HG02678 (cell line): ENCODE measurements around the gene PARK7.
"Not testable (repeated sequence)": the region's sequence is repeated elsewhere in the genome, so short reads cannot be mapped to it uniquely, and the experiment has no call there.

Experiments used
- ATAC-seq: cut with Tn5 transposase; IDR thresholded peaks from one replicate; pipeline ENCODE4 v1.9.1; 2021; ENCODE audit warnings: mild to moderate bottlenecking, moderate library complexity; ENCODE audit not compliant: unreplicated experiment

The PARK7 gene

DNA sequence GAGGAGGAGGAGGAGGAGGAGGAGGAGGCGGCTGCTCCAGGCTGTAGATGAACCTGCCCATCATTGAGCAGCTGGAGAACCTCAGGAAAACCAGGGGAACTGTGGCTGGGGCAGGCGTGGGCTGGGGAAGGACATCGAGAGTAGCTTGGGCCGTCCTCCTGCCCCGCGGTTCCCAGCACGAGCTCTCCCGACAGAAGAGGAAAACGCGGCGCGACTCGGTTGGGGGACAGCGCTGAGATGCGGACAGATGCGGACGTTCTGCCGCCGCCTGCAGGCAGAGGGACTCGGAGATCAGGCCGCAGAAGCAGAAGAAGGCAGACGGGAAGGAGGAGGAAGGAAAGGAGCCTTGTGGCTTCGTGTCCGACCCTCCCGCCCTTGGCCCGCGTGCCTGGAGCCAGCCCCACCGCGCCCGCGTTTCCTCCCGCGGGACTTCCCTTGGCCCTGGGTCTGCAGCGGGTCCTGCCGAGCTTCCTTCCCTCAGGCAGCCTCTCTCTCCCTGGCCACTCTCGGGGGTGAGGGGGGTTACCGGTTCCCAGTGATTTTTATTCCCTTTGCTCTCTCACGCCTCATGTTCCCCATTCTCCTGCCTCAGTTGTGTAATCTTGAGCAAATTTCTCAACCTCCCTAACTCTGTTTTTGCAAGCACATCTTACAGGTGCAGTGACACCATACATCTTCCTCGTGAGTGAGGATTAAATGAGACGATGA lies 19.1 kb upstream of the PARK7 start:
- no peak for ATAC-seq

DNA sequence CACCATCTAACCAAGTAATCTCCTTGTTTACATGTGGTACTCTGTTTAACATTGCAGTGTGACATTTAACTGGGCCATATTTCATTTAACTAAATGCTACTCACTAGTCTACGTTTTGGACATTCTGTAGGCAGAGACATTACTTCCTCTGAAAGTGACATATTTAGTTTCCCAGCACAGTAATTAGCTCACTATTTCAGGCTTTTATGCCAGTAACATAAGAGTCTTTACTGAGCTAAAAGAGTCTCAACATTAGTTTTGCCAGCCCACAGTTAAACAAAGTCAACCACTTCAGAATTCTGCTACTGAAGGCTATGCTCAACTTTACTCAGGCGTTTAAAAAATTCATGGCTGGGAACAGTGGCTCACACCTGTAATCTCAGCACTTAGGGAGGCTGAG lies 18.3 kb upstream of the PARK7 start:
- ATAC-seq, result no peak

DNA sequence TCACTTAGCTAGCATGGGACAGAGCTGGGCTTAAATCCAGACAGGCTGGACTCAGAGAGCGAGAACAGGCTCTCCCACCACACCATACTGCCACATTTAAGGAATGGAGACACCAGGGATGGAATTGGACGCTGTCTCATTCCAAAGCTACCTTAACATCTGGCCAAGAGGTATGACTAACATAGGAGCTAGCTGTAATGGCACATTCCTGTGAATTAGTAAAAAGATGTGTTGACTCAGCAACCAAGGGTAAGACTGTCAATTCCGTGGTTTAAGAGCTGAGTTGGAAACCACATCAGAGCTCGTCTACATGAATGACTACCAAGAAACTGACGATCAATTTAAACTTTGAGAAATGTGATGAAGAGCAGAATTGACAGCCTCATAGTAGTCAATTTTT lies 12.6 kb upstream of the PARK7 start:
- no peak for ATAC-seq

DNA sequence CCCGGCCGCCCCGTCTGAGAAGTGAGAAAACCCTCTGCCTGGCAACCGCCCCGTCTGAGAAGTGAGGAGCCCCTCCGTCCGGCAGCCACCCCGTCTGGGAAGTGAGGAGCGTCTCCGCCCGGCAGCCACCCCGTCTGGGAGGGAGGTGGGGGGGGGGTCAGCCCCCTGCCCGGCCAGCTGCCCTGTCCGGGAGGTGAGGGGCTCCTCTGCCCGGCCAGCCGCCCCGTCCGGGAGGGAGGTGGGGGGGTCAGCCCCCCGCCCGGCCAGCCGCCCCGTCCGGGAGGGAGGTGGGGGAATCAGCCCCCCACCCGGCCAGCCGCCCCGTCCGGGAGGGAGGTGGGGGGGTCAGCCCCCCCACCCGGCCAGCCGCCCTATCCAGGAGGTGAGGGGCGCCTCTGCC lies 8.7 kb upstream of the PARK7 start:
- not testable (repeated sequence) for ATAC-seq

DNA sequence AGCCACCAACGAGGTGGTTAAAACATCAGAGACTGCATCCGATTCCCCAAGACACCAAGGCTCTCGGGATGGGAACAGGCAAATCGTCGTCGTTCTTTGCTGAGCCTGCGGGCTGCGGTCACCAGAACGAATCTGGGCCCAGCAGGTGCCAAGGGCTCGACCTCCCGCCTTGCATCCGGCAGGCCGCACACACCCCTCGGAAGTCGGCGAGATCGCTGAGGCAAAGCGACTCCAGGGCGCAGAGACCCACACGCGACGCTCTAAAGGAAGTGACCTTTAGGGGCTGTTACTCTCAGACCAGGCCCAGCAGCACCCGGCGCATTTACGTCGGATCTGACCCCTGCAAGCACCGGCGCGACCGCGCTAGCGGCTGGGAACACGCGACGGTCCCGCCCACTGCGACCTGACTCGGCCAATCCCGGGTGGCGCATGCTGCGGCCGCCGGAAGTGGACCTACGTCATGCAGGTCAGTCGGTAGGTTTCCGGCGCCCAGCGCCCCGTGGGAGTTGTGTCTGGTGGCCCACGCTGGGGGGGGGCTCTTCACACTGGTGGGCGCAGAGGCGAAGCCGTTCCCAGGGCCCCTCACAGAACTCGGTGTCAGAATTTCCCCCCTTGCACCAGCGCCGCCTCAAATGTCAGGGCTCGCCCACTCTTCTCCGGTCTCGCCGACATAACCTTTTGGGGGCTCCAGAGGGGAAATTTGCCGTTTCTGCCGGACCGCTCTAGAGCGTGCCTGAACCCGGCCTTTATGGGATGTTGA lies 7.5 kb upstream of the PARK7 start:
- ATAC-seq, result peak; percentile 99

DNA sequence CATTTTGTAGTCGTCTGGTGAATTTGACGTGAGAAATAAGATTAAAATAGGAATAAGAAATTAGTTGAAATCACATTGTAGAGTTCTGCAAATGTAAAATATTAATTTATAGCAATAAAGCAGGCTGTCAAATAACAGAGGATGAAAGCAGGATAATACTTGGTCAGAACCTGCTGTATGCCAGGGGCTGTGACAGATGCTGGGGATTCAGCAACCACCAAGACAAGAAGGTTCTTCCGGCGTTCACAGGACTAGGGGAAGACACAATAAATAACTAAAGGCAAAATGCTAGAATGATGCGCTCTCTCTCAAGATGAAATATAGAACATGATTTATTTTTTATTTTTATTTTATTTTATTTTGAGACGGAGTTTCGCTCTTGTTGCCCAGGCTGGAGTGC lies 6.8 kb upstream of the PARK7 start:
- ATAC-seq, result no peak

DNA sequence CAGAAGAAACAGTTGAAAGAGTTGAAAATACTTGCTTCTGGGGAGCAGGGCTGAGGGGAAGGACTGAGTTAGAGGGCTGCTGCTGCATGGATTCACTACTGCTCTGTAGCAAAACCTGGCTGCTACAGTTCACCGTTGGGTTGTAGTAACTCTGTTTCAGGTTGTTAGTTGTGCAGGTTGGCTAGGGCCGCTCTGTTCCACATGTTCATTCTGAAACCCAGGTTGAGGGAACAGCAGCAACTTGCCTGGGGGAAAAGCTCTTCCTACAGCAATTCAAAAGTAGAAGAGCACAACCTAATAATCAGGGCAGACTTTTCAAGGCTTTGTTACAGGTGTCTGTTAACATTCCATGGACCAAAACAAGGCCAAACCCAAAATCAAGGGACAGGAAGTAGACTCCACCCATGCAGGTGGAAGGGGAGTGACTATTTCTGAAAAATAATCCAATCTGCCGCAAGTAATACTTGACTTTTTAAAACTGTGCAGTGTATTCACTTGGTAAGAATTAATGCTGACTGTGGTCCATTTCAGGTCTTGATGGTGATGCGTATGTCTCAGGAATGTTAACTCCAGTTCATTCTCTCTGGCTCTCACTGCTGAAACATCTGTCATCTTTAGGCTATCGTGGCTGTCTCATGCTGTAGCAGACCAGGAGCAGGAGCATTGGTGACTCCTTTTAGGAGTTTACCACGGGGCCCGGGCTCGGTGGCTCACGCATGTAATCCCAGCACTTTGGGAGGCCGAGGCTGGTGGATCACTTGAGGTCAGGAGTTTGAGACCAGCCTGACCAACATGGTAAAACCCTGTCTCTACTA lies 5.1 kb upstream of the PARK7 start:
- no peak for ATAC-seq

DNA sequence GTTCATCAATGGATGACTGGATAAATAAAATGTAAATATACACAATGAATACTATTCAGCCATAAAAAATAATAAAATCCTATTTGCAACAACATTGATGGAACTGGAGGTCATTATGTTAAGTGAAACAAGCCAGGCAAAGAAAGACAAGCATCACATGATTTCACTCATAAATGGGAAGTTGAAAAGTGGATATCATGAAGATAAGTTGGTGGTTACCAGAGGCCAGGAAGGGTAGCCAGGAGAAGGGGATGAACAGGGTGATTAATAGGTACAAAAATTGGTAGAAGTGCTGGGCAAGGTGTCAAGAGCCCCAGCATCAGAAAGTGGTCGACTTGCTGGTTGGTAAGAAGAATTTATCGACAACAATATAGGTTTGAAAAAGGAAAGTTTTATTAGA lies 1.3 kb upstream of the PARK7 start:
- no peak for ATAC-seq

DNA sequence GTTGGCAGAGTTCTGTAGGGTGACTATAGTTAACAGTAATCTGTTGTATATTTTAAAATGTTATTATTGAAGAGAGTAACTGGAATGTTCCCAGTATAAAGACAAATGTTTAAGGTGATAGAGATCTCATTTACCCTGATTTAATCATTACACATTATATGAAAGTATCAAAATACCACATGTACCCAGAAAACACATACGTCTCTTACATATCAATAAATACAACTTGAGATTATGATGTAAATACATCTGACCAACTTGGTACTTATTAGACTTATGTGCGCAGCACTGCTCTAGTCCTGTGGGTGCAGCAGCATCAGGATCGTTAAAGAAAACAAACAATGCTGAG lies 670 bp upstream of the PARK7 start:
- no peak for ATAC-seq

DNA sequence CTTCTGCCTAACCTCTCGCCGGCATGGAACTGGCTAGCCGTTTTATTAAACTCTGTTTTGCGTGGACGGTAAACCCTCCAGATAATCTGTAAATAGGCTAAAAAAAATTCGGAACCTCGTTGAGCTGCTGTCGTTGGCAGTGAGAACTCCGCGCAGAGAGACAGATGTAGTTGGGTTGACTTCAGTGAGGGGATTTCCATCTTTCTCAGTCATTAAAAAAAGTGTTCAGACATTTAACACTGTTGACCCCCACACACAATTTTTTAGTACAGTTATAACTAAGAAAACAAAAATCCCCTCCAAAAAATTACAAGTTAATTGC lies 464 bp downstream of the PARK7 start:
- ATAC-seq, result peak; percentile 2

DNA sequence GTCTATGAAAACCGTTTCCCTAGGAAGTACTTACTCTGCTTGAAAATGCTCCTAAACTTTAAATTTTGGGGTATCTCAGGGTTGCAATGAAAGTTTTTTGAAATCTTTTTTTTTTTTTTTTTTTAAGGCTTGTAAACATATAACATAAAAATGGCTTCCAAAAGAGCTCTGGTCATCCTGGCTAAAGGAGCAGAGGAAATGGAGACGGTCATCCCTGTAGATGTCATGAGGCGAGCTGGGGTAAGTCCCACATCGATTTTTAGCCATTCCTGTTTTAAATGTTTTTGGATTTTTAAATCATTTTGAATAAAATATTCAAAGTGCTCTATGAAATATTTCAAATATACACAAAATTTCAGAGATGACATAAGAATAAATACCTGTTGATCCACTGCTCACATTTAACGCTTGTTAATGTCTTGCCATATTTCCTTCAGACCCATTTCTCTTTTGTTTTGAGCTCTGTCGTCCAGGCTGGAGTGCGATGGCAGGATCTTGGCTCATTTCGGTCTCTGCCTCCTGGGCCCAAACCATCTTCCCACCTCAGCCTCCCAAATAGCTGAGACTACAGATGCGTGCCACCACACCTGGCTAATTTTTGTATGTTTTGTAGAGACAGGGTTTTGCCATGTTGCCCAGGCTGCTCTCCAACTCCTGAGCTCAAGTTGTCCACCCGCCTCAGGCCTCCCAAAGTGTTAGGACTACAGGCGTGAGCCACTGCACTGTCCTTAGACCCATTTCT lies 1.3 kb downstream of the PARK7 start:
- ATAC-seq, result no peak

DNA sequence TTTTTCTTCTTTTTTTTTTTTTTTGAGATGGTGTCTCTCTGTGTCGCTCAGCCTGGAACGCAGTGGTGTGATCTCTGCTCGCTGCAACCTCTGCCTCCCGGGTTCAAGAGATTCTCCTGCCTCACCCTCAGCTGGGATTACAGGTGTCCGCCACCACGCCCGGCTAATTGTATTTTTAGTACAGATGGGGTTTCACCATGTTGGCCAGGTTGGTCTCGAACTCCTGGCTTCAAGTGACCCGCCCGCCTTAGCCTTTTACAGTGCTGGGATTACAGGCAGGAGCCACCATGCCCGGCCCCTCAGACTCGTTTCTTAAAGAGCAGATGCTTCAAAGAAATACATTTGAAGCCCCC lies 1.8 kb downstream of the PARK7 start:
- not testable (repeated sequence) for ATAC-seq

DNA sequence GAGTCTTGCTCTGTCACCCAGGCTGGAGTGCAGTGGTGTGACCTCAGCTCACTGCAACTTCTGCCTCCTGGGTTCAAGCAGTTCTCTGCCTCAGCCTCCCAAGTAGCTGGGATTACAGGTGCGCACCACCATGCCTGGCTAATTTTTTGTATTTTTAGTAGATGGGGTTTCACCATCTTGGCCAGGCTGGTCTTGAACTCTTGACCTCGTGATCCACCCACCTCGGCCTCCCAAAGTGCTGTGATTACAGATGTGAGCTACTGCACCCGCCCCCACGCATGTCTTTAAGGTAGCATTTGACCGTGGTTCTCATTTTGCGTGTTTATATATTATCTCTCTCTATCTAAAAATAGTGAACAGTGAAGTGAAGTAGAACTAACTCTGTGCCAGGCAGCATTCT lies 2.3 kb downstream of the PARK7 start:
- not testable (repeated sequence) for ATAC-seq

DNA sequence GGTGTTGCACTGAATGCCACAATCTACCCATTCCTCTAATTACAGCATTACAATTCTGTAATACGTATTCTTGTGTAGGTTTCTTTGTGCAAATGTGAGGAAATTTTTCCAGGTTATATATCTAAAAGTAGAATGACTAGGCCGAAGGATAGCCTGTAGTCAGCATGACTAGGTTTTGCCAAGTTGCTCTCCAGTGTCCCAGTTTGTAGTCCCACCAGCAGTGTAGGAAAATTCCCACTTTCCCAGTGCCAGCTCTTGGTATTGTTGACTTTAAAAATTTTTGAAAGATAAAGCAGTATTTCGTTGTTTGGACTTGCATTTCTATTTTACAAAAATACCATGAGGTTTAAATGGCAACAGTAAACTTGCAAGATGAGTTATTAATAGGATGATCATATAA lies 3.0 kb downstream of the PARK7 start:
- no peak for ATAC-seq

DNA sequence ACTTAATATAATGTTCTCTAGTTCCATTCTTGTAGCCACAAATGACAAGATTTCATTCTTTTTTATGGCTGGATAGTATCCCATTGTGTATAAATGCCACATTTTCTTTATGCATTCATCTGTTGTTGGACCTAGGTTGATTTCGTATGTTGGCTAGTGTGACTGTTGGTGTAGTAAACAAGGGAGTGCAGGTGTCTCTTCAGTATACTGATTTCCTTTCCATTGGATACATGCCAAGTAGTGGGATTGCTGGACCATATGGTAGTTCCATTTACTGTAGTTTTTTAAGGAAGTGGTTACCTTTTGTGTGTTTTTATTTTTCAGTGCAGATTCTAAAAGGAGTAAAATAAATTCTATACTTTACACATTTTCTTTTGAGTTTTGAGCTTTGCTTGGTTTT lies 5.7 kb downstream of the PARK7 start:
- no peak for ATAC-seq

DNA sequence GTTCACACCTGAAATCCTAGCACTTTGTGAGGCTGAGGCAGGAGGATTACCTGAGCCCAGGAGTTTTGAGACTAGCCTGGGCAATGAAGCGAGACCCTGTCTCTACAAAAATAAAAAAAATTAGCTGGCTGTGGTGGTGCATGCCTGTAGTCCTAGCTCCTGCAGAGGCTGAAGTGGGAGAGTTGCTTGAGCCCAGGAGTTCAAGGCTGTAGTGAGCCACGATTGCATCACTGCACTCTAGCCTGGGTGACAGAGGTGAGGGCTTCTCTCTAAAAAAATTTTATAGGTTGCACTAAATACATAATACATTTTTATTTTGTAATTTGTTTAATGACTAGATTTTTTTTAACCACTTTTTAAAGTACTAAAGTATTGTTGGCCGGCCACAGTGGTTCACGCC lies 6.1 kb downstream of the PARK7 start:
- no peak for ATAC-seq

DNA sequence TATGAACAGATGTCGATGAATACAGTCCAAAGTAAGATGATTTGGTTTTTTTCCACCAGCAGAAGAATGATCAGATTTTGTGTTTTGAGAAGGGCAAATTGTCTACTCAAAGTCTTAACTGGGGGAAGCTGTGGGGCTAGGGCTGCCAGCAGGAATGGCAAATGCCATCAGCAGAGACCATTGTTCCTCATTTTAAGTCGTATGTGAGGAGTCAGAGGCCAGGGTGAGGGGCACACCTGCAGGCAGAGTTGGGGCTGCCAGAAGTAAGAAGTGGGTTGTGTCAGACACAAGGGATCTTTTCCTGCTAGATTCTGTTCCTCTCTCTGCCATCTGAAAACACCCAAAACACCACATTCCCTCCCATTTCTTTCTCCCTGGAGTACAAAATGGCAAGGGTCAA lies 8.7 kb downstream of the PARK7 start:
- no peak for ATAC-seq

DNA sequence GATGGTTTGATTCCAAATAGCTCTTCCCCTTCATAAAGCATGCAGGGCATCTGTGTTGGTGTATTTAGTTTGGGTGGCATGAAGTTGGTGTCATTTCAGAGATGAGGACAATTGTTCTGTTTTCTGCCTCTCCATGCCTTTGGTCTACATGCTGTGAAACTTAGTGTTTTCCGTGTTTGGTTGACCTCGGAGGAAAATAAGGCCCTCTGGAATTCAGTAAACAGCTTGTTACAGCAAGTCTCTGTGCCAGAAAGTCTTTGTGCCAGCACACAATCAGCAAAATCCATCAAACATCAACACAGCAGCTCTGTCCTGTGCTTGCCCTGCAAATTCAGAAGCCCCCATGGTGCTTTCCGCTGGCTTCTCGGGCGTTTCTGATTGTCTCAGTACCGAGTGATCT lies 9.5 kb downstream of the PARK7 start:
- ATAC-seq, result no peak

DNA sequence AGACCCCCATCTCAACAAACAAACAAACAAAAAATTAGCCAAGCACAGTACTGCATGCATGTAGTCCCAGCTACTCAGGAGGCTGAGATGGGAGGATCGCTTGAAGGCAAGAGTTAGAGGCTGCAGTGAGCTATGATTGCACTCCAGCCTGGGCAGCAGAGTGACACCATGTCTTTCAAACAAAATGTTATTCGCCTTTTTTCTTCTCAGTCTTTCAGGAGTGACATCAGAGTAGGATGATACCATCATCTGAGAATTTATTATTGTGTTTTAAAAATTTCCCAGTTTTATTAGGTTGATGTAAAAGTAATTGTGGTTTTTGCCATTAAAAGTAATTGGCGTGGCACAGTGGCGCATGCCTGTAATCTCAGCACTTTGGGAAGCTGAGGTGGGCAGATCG lies 10.8 kb downstream of the PARK7 start:
- no peak for ATAC-seq

DNA sequence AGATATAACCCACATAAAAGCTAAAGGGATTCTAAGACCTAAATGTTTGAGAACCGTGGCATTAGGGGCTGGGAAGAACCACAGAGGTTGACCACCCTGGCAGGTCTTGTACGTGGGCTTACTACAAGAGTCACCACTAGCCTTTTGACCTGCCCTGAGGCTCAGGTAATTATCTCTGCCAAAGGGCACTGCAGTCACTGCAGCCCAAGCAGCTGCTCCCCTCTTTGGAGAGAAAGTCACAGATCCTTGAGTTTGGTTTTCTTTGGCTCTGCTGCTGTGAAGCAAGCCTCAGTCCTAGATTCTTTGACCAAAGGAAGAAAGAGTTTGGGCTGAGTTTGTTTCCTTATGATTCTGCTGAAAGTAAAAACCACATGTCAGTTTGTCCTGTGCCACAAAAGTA lies 11.6 kb downstream of the PARK7 start:
- ATAC-seq, result no peak

DNA sequence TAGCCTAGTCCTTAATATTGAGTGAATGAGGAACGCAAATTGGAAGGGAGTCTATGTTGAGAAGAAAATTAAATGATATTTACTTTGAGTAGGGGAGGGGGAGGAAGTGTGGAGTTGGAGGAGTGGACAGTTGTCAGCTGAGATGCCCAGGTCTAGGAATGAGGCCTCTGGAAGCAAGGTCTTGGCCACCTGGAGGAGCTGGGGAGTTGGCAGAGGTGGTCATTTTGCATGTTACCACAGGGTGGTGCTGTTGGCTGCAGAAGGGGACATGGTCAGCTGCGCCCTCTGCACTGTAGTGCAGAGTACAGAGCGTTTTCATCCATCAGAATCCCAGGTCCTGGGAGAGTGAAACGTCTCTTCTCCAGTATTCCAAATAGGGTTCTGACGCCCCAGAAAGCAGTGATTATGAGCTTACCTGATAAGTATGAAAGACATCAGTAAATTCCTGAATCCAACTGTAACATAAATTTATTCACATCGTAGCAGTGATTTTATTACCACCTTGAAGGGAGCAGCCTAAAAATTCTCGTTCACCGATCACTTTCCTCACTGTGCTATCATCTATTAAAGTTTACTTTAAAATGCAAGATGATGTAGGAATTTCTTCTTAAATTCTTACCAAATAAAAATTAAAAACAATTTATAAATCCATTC lies 13.8 kb downstream of the PARK7 start:
- ATAC-seq, result no peak
